Bronchial epithelial cell (primary cell): ENCODE results near the gene GALR1. TPM values are rescaled to one million over a fixed set of nuclear protein-coding genes. Genes with fewer than 3 reads are reported as not detected.

Experiments
- DNase-seq: peaks from one replicate; pipeline ENCODE4 v3.0.0-alpha.2; 2010; ENCODE audit warnings: low read depth
- FAIRE-seq: peaks from 2 replicates; lab custom pipeline; 2011; peaks lifted over from hg19 to GRCh38; lab: Jason Lieb, UNC
- H3K27me3 ChIP-seq: 2 replicates; pipeline ENCODE4 v1.5.1; 2011; ENCODE audit warnings: low read length; ENCODE audit not compliant: control insufficient read depth, insufficient read depth
- H3K36me3 ChIP-seq: 2 replicates; pipeline ENCODE4 v1.5.1; 2011; ENCODE audit warnings: low read length; ENCODE audit not compliant: control insufficient read depth, insufficient read depth
- H3K4me3 ChIP-seq: 2 replicates; pipeline ENCODE4 v1.5.1; 2011; ENCODE audit warnings: mild to moderate bottlenecking, low read depth, low read length, control low read depth
- CTCF ChIP-seq: IDR thresholded peaks from 2 replicates; pipeline ENCODE4 v1.5.1; 2011; ENCODE audit warnings: mild to moderate bottlenecking, moderate library complexity, low read length, control low read depth, inconsistent platforms; ENCODE audit not compliant: insufficient read depth, severe bottlenecking
- total RNA-seq: library from RNA; depleted of rRNA; stranded (reverse); fragments of >200 nt; gene quantifications from 2 replicates; pipeline ENCODE4 v1.2.1, GENCODE V29; 2014

GALR1 gene
- total RNA-seq, 1 donor from 2014 or later: not detected

GRCh38 chr18:77316641-77317040, 67.0 kb downstream of the GALR1 start:
- DNase-seq (no peak), FAIRE-seq (no peak)
- Histone ChIP-seq H3K4me3 (no peak overlapping the region), H3K36me3 (no peaks in the 10 kb centered on the region), H3K27me3 (no peaks in the 10 kb centered on the region)
- TF ChIP-seq CTCF: no peak

GRCh38 chr18:77320971-77321559, 71.4 kb downstream of the GALR1 start:
- Histone ChIP-seq H3K4me3 (no peak overlapping the region), H3K27me3 (no peaks in the 10 kb centered on the region), H3K36me3 (no peaks in the 10 kb centered on the region)
- DNase-seq (no peak), FAIRE-seq (no peak)
- no peak for TF ChIP-seq CTCF

GRCh38 chr18:77321823-77322805, 72.5 kb downstream of the GALR1 start:
- H3K4me3 ChIP-seq: no peak overlapping the region
- H3K27me3 ChIP-seq: no peaks in the 10 kb centered on the region
- no peaks in the 10 kb centered on the region for H3K36me3 ChIP-seq
- no peak for TF ChIP-seq CTCF
- no peak for DNase-seq
- FAIRE-seq: no peak

- DNase-seq (no peak), FAIRE-seq (peak; percentile 47)
- H3K36me3 ChIP-seq: no peaks in the 10 kb centered on the region
- H3K4me3 ChIP-seq: no peak overlapping the region
- H3K27me3 ChIP-seq: no peaks in the 10 kb centered on the region
- TF ChIP-seq CTCF: no peak
These were observed 74.1 kb downstream of the GALR1 start for GRCh38 chr18:77323640-77324299.

Other genes with a start within 250 kb of the GALR1 start
- 21.3 and 26.6 TPM in 2 replicates for gene MBP, start 117.1 kb upstream of the GALR1 start, total RNA-seq